Occipital lobe (tissue), 2 donors: ENCODE results near the gene POMGNT2. TPM values are rescaled to one million over a fixed set of nuclear protein-coding genes. Genes with fewer than 3 reads are reported as not detected.

Source experiments
- DNase-seq: peaks from one replicate; lab custom pipeline; 2025; lab: John Stamatoyannopoulos, UW
- total RNA-seq: library from RNA; depleted of rRNA; stranded (reverse); fragments of >200 nt; gene quantifications from one replicate; pipeline ENCODE4 v1.2.3, GENCODE V29; 2014

The POMGNT2 gene
- total RNA-seq, 1 donor from 2014 or later, result 15.9 TPM

DNA sequence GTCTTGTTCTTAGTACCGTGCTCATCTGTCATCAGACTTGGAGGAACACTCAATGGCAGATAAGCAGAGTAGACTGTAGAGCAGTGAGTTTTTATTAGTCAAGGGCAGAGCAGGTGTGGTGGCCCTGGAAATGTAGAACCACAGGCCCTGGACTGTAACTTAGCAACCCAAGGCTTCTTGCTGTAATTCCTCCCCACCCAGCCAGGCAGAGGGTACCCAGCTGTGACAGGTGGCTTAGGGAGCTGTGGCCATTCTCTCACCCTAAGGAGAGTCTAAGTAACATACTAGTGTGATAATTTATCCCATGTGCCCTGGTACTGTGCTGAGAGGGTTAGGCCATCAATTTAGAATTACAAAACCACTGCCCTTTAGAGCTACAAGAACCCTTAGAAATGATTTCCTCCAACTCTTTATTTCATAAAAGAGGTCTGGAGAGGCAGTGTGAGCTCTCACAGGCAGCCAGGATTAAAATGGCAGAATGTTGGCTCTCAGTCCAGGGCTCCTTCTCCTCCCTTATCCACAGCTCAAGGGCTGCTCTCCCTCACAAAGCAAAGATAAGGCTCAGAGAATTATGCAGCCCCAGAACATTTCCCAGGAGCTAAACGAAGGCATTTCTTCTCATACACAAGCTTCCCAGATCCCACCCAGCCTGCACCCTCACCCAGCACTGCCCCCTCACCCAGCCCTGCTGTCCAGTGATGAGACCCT, 3.0 kb downstream of the POMGNT2 start:
- DNase-seq, result no peak

DNA sequence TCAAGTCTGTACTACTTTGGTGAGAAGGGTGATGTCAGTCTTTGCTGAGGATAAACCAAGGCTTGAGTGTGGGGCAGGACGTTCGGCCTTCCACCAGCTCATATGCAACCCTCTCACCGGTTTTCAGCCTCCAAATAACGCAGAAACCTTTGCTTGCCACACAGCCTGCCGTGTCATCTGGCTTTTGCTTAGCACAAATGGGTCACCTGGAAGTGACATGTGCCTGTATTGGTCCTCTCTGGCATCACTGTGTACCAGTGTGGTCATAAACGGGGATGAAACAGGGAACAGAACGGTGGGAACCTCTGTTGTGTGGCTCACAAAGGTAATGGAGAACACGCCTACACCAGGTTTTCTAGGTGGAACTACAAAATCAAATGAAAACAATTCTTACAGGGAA, 7.1 kb downstream of the POMGNT2 start:
- no peak for DNase-seq

DNA sequence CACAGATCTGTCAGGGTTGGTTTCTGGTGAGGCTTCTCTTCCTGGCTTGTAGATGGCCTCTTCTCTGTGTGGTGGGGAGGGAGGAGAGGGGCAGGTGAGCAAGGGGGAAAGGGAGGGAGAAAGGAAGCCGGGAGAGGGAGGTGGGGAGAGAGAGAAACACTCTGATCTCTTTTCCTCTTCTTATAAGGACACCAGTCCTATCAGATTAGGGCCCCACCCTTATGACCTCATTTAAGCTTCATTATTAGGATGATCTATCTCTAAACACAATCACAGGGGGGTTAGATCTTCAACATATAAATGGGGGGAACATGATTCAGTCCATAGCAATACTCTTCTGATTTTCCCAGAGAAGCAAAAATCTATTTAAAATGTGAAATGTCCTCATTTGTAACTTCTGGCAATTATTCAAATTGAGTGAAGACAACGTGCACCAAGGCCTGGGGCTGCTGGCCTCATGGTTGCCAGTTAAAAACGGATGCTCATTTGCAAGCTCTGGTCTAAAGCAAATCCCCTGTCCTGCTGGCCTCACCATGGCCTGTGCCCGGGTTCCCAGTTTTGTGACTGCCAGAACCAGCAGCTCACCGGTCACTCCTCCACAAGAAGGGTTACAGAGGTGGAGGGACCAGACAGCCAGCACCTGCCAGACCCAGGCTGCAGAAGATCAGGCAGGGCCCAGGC, 8.3 kb downstream of the POMGNT2 start:
- no peak for DNase-seq

DNA sequence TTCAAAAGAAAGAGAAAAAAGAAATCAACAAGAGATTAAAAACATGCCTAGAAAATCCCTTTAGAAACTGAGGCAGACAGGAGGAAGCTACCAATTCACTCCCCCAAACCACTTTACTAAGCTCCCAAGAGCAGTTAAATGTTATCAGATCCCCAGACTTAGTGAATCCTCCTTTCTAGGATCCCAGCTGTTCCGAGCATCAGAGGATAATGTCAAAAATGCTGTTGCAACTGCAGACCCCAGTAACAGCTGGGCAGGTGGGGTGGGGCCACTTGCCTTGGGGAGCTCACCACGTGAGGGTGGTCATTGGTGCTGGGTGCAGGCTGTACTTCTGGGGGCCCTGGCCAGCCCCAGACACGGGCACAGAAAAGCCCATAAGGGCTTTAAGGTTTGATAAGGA, 9.1 kb downstream of the POMGNT2 start:
- no peak for DNase-seq

DNA sequence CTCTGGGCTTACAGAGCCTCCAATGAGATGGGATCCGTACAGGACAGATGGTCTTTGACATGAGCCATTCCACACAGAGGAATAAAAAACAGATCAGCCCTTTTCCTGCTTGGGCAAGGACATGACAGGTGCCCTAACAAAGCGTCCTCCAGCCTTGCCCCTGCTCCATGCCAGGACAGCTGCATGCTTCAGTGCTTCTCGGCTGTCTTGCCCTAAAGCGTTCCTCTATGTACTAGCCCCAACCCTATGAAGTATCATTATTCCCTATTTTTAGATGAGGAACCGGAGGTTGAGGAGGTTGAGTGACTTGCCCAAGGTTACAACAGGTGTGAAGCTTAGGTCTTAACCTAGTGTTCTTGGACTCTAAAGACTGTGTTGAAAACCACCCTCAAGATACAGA, 10.5 kb downstream of the POMGNT2 start:
- DNase-seq, result no peak

DNA sequence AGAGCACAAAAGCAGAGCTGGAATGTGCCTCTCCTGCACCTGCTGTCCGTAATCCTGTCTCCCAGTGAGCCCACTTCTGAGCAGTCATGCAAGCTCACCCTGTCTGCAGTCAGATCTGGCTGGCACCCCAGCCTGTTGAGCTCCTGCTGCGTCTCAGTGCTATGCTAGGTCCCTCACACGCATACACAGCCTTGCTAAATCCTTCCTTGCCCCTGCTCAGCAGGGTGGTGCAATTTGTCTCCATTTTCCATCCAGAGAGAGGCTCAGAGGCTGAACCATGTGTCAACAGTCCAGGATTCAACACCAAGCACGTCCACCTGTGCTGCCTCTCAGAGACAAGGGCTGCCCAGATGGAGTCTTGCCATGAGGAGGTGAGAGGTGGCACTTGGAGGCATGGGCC, 11.0 kb downstream of the POMGNT2 start:
- DNase-seq, result no peak

DNA sequence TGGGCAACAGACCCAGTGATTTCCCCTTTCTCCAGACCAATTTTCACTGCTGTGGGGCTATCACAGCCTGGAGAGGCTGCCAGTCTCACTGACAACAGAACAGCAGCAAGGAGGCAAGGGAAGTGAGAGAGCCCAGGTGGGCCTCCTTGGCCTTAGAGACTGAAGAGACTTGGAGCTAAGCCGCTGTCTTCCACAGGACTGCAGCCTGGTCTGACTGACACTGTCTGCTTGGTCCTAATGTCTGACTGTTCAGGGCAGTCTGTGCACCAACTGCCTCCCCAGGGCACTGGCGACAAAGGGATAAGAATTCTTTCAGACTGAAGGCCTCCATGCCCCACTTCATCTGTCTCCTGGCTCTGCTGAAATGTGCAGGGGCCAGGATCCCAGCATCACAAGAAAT, 11.5 kb downstream of the POMGNT2 start:
- DNase-seq, result no peak

DNA sequence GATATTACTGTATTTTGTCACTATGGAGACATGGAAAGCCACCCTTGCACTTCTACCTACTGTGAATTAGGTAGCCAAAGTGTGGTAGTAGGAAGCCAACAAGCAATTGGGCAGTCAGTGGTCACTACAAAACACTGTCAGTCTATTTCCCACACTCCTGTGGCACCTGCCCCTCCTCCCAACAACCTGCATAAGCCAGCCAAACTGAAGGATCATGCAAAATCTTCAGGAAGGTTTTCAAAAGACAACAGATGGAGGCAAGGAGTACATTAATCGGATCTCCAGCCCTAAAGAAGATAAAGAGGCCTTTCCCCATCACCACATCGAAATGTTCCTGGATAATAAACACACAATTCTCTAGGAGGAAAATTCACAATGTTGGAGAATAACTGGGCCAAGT, 11.9 kb downstream of the POMGNT2 start:
- no peak for DNase-seq

DNA sequence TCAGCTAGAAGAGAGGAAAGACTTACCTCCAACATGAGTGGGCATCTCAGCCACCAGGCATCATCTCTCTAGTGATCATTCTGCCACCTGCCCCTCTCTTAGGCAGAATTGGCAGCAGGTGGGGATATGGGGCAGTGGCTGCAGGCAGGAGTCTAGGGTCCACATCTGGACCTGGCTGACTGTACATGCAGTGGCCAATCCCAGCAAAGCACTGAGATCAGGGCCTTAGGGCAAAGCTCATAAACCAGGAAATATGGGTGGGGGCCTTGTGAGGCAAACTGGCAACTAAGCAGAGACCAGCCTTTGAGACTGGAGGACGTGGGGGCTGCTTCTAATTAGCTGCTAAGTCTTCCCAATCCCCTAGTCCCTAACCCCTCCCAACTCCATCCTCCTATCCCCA, 12.9 kb downstream of the POMGNT2 start:
- DNase-seq, result no peak

DNA sequence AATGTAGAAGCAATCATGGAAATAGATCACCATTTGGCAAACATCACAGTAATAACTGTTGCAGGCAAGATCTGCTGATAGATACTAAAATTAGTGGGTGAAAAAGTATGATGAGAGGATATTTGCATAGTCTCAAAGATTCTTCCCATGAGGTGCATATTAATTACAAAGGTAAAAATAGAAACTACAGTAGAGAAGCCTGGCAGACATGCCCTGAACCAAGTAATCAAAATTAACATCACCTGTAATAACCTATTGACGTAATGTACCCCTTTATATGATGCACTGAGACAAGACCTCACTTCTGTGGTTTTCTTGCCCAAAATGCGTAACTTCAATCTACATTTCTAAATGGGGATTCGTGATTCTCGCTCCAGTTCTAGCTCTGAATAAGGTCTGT, 14.4 kb downstream of the POMGNT2 start:
- no peak for DNase-seq

- no peak for DNase-seq
Measured at GRCh38 chr3:43090238-43090637, 15.6 kb downstream of the POMGNT2 start.

DNA sequence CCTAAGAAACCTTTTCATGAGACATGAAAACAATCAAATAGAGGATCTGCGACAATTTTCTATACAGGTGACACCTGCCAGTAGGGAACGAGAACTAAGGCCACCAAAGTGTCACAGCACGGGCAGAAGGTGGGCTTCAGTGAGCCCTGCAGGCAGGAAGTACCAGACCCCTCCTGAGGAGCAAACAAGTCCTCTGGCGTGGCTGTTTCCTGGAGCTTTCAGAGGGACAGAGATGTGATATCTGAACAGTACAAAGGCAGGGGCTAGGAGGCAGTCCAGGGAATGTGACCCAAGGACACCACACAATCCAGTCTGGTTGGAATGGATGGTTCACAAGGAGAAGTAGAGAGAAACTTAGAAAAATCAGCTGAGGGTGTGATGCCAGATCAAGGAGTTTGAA, 16.8 kb downstream of the POMGNT2 start:
- DNase-seq, result no peak

GRCh38 chr3:43087249-43087776, 18.6 kb downstream of the POMGNT2 start:
- DNase-seq, result no peak

DNA sequence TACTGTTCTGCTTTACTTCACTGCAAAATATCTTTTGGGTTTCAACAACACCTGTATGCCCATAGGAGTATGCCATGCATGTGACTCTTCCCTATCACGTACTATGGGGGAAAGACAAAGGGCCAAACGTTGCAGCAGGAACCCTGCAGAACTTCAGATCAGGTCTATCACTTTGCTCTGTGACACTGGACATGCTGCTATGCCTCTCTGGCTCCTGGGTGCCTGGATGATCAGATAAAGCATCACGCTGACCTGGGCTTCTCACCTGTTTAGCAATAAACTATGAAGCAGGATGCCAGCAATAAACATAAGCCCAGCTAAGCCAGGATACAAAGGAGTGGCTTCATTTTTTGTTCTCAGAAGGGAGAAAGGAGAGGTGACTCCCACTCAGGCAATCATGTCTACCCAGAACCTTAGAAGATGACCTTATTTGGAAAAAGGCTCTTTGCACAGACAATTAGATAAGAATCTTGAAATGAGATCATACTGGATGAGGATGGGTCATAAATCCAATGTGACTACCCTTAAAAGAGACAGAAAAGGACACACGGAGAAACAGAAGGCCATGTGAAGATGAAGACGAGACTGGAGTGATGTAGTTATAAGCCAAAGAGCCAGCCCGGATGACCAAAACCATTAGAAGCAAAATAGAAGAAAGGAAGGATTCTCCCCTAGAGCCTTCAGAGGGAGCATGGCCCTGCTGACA, 19.3 kb downstream of the POMGNT2 start:
- DNase-seq, result no peak

DNA sequence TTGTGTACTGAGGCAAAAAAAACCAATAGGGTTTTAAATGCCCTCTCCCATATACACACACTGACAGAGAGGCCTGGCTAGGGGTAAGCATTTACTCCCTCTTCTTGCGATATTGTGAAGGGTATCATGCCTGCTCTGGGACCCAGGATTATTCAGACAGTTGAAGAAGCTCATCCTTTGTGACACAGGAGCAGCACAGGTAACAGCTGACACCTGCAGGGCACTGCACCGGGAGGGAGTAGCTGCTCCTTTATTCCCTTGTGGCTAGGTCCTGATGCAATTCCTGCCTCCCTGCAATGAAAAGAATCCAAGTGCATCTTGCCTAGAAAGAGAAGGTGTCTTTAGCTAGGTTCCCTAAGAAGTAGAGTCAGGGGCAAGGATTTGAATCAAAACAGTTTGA, 23.4 kb downstream of the POMGNT2 start:
- DNase-seq, result no peak

- no peak for DNase-seq
Measured at GRCh38 chr3:43081796-43082195, 24.1 kb downstream of the POMGNT2 start.

- no peak for DNase-seq
Measured at GRCh38 chr3:43080726-43081568, 24.9 kb downstream of the POMGNT2 start.

GRCh38 chr3:43079536-43080332, 26.1 kb downstream of the POMGNT2 start:
- DNase-seq, result no peak

- DNase-seq, result no peak
Measured at GRCh38 chr3:43077707-43078106, 28.2 kb downstream of the POMGNT2 start.

DNA sequence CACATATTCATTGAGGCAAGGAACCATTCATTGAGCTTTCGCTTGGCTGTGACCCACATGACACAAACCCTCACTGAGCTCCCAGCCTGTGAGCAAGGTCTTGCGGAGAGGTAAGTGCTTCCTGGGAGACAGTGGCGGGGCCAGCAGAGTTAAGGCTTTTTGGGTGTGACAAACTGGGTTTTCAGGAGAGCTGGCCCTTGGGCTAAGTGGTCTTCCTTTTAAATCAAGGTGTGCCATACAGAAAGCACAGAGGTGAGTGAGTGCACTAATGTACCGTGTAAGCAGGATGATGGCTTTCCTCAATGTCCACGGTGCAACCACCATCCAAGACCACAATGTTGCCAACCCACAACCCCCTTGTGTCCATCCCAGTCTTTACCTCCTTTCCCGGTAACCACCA, 28.6 kb downstream of the POMGNT2 start:
- DNase-seq, result no peak

DNA sequence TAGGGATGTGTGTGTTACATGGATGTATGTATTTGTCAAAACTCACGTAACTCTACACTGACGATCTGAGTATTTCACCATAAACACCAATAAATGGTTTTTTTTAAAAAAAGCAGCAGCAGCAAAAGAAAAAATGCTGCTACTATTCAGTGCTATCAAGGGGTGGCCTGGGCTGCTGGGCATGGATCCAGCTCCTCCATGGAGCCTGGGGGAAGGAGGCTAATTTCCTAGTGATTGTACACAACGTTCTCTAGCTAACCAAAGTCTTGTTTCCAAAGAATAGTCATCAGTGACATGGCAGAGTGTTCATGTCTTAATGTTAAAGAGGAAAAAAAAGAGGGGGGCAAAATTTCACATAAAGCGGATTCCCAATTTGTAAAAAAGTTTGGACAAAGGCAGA, 29.0 kb downstream of the POMGNT2 start:
- DNase-seq, result no peak
